Keratinocyte (primary cell): Measurements from ENCODE around the gene AGBL3.

Experiments
- CTCF ChIP-seq, 3 experiments: IDR thresholded peaks in 1 of 3; conservative IDR thresholded peaks in 1 of 3; optimal IDR thresholded peaks in 1 of 3; 2 replicates in 2 of 3; 3 replicates in 1 of 3; pipeline versions ENCODE3 to v1.5.1; 2011; ENCODE audit warnings: low read length in 3 of 3, mild to moderate bottlenecking in 3 of 3, moderate library complexity in 2 of 3, control low read depth in 1 of 3, inconsistent platforms in 1 of 3; ENCODE audit not compliant: insufficient read depth in 2 of 3; ENCODE audit errors: extremely low read depth in 1 of 3
- EZH2 ChIP-seq: IDR thresholded peaks from one replicate; pipeline ENCODE4 v1.6.1; 2012; ENCODE audit warnings: inconsistent platforms, mild to moderate bottlenecking, low read length, moderate library complexity

- TF ChIP-seq CTCF (optimal IDR thresholded peaks at IDR 0.05 in 1 of 3, IDR thresholded peaks at IDR 0.05 in 1 of 3, conservative IDR thresholded peaks at IDR 0.05 in 1 of 3; ENCODE audit: extremely low read depth in 1 of 3, insufficient read depth in 2 of 3, low read length in 3 of 3) (no peak), EZH2 (no peak)
Measured at GRCh38 chr7:134940729-134941128, 45.6 kb upstream of the AGBL3 start.
